Pericardium fibroblast (primary cell): ENCODE data around the gene NDUFA5. TPM values are rescaled to one million over a fixed set of nuclear protein-coding genes. Genes with fewer than 3 reads are reported as not detected.

Experiments
- total RNA-seq: library from RNA; depleted of rRNA; stranded (reverse); fragments of >200 nt; gene quantifications from 2 replicates; pipeline ENCODE4 v1.2.3, GENCODE V29; 2015

Gene NDUFA5
- total RNA-seq: 25.8 and 30.2 TPM in 2 replicates

DNA sequence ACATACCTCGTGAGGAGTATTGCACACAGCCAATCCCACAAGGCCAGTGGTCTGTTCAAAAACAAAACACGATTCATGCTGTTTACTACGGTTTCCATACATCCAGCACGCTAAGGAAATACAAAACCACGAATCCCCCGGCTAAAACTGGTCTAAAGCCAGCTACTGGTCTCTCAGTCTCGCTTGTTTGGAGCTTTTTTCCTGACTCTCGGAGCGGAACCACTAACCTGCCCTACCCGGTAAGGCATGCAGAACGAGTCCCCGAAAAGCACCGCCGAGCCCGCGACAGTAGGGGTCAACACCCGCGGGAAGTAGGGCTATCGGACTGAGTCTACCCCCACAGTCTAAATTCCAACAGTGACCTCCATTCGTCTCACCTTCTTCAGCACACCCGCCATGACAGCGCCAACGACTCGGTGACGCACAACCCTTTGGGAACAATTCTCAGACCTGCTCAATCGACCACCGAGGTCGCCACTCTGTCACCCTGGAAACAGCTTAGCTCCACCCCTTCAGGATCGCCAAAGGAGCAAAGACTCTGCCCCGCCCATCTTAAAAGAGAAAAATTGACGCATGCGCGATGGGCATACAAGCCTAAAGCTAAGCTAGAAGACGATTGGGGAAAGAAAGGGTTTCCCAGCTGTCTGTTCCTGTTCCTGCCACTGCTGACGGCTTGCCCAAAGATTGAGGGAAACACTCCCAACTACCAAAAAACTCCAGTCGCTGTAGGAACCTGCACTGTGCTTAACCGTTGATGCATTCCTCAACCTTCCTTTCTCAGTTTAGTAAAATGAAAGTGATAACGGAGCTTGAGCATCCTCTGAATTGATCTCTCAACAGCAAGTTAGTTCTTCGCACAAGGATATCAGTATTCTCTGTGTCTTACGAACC lies at the start of gene NDUFA5:
Gene NDUFA5 (minus strand): TSS at position 421 of the 891 bp plus-strand sequence. CDS start 23 bp downstream, at position 398.

DNA sequence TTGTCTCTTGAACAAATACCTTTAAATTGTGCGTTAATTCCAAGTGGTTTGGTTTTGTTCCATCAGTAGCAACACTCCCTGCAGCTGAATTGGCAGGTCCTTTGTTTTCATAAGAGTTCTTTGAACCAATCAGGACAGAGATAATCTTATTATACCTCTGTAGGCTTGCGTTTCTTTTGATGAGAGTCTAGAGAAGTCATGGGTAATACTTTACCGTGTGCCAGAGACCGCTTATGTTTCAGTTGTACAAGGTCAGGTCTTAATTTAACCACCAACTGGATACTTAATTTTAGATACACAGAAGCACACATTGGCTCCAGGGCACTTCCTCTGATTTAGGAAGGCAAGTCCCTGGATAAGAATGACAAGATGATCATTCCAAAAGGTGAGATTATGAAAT lies 43.9 kb upstream of the NDUFA5 start, which contains the start of gene ASB15:
Gene ASB15 (plus strand): TSS at position 292 of the 400 bp plus-strand sequence. CDS start 12,682 bp downstream, outside the sequence.

DNA sequence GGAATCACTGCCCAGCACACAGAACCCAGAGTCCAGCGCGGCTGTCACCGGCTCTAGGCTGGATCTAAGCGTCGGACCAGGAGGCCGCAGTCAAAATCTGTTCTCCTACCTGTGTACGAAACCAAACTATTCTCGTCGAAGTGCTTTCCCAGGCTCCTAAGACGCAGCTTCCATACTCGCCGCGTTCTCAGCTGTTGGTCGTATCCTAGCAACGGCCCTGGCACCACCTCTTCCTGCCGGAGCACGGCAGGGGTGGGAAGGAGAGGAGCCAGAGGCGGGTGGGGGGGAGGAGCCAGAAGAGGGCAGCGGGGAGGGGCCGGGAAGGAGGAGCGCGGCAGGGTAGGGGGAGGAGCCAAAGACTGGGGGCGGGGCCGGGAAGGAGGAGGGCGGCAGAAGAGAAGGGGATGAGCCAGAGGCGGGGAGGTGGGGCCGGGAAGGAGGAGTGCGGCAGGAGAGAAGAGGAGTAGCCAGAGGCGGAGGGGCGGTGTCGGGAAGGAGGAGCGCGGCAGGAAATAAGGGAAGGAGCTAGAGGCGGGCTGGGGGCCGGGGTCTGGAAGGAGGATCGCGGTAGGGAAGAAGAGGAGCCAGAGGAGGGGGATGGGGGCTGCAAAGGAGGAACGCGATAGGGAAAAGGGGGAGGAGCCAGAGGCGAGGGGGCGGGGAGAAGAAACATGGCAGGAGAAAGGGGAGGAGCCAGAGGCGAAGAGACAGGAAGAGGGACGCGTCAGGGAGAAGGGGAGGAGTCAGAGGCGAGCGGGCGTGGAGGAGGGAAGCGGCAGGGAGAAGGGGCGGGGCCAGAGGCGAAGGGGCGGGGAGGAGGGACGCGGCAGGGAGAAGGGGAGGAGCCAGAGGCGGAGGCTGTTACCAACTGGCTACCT lies 23.0 kb downstream of the NDUFA5 start, which contains the start of gene IQUB:
Gene IQUB (minus strand): TSS at position 213 of the 878 bp plus-strand sequence. CDS start 22,255 bp downstream, outside the sequence.

Other genes starting within 250 kb of the NDUFA5 start
- gene IQUB, start 23.2 kb downstream of the NDUFA5 start, total RNA-seq: under 0.01 and 0.94 TPM in 2 replicates
- not detected in 2 replicates for gene ASB15, start 44.0 kb upstream of the NDUFA5 start, total RNA-seq
- gene LMOD2, start 98.0 kb upstream of the NDUFA5 start, total RNA-seq: under 0.01 TPM in 1 of 2 replicates, not detected in the other
- 12.9 and 17.6 TPM in 2 replicates for gene WASL, start 191.2 kb upstream of the NDUFA5 start, total RNA-seq